Measurements from ENCODE around the gene CUX1.

- TF ChIP-seq CTCF (IDR thresholded peaks at IDR 0.05; ENCODE audit: insufficient read depth, low read length) (no peak), POLR2AphosphoS5 (IDR thresholded peaks at IDR 0.05; ENCODE audit: low read depth) (no peak)
Observed at GRCh38 chr7:102228935-102229334, 411.5 kb downstream of the CUX1 start.

All from HL-60 (cell line).